ENCODE measurements around the gene C6orf136. TPM values are rescaled to one million over a fixed set of nuclear protein-coding genes. Genes with fewer than 3 reads are reported as not detected.

Gene C6orf136
- total and polyA plus RNA-seq, 7 donors: 21.8 to 60.2 (median 36.4) TPM

- WGBS, 3 donors: 68 to 76% (median 70%) methylated on average over 13 of the region's 13 CpGs
- ATAC-seq (peak in 1 of 4 donors; percentile 12), DNase-seq (no peak)
- no peak for TF ChIP-seq CTCF (IDR thresholded peaks at IDR 0.05)
- H3K27ac ChIP-seq: no peak overlapping the region
- no peaks in the 10 kb centered on the region for H3K9me3 ChIP-seq
- H3K4me3 ChIP-seq: no peak overlapping the region
- H3K4me1 ChIP-seq: no peaks in the 10 kb centered on the region
- no peaks in the 10 kb centered on the region for H3K27me3 ChIP-seq (ENCODE audit: insufficient read depth in 3 of 3, low read length in 2 of 3)
- intact Hi-C loops (cut with DNase I): loop anchor here (2.0 to 10.0 kb wide), 4 partner anchors 52 to 115 kb away; partner anchors contain the start of gene HLA-E (in 2 of the 2)
- H3K36me3 ChIP-seq (ENCODE audit: insufficient read depth in 1 of 2, low read depth in 1 of 2): peaks cover 15 to 55% of the 10 kb centered on the region in 2 donors
Observed at GRCh38 chr6:30599625-30600324, 47.2 kb upstream of the C6orf136 start.

GRCh38 chr6:30600451-30600961 lies 46.4 kb upstream of the C6orf136 start:
- H3K27me3 ChIP-seq (ENCODE audit: insufficient read depth in 3 of 3, low read length in 2 of 3): no peaks in the 10 kb centered on the region
- peak in 1 of 4 donors; percentile 18 for ATAC-seq
- DNase-seq: no peak
- peaks cover 17 to 56% of the 10 kb centered on the region in 2 donors for H3K36me3 ChIP-seq (ENCODE audit: insufficient read depth in 1 of 2, low read depth in 1 of 2)
- no peaks in the 10 kb centered on the region for H3K9me3 ChIP-seq
- intact Hi-C loops (cut with DNase I): loop anchor here (2.0 to 10.0 kb wide), 2 partner anchors 112 to 116 kb away; partner anchors contain the start of gene HLA-E (in 2 of the 2)
- WGBS, 3 donors: 66 to 83% (median 69%) methylated on average over 10 of the region's 10 CpGs
- no peak overlapping the region for H3K27ac ChIP-seq
- TF ChIP-seq CTCF (IDR thresholded peaks at IDR 0.05): no peak
- H3K4me3 ChIP-seq: no peak overlapping the region
- H3K4me1 ChIP-seq: no peaks in the 10 kb centered on the region

- H3K4me1 ChIP-seq: no peaks in the 10 kb centered on the region
- no peak overlapping the region for H3K27ac ChIP-seq
- ATAC-seq: peak in 1 of 4 donors; percentile 1
- H3K27me3 ChIP-seq (ENCODE audit: insufficient read depth in 3 of 3, low read length in 2 of 3): no peaks in the 10 kb centered on the region
- intact Hi-C loops (cut with DNase I): loop anchor here (2.0 to 10.0 kb wide), 2 partner anchors 113 to 117 kb away; partner anchors contain the start of gene HLA-E (in 2 of the 2)
- H3K9me3 ChIP-seq: no peaks in the 10 kb centered on the region
- no peak overlapping the region for H3K4me3 ChIP-seq
- no peak for TF ChIP-seq CTCF (IDR thresholded peaks at IDR 0.05)
- no peak for DNase-seq
- 56 to 61% (median 57%) methylated on average over 6 of the region's 6 CpGs for WGBS, 3 donors
- H3K36me3 ChIP-seq (ENCODE audit: insufficient read depth in 1 of 2, low read depth in 1 of 2): peaks cover 23 to 64% of the 10 kb centered on the region in 2 donors
Observed at GRCh38 chr6:30601436-30601814, 45.5 kb upstream of the C6orf136 start.

- Histone ChIP-seq H3K27me3 (ENCODE audit: insufficient read depth in 3 of 3, low read length in 2 of 3) (no peaks in the 10 kb centered on the region), H3K4me1 (no peaks in the 10 kb centered on the region), H3K27ac (no peak overlapping the region), H3K4me3 (no peak overlapping the region), H3K9me3 (no peaks in the 10 kb centered on the region), H3K36me3 (ENCODE audit: insufficient read depth in 1 of 2, low read depth in 1 of 2) (peaks cover 26 to 70% of the 10 kb centered on the region in 2 donors)
- TF ChIP-seq CTCF (IDR thresholded peaks at IDR 0.05): no peak
- DNase-seq: no peak
- intact Hi-C loops (cut with DNase I): loop anchor here (2.0 to 10.0 kb wide), 2 partner anchors 113 to 117 kb away; partner anchors contain the start of gene HLA-E (in 2 of the 2)
- ATAC-seq: peak in 1 of 4 donors; percentile 5
- WGBS, 3 donors: 88 to 93% (median 89%) methylated on average over 35 to 39 of the region's 39 CpGs
Observed at GRCh38 chr6:30601815-30602641, 44.9 kb upstream of the C6orf136 start.
